Activated naive CD8-positive, alpha-beta T cell treated with anti-CD3 and anti-CD28 coated beads, Interleukin-2, amount 50 U/mL, for 16 hours (primary cell): ENCODE measurements around the gene ELOVL3.
A peak's percentile ranks its signal among the peaks of the same experiment; 100 is the strongest.
"Not testable (repeated sequence)": the region's sequence is repeated elsewhere in the genome, so short reads cannot be mapped to it uniquely, and the experiment has no call there.

Experiments used
- DNase-seq: peaks from one replicate; pipeline ENCODE4 v3.0.0-alpha.2; 2020; ENCODE audit warnings: low read depth, low spot score

The ELOVL3 gene, protein sequence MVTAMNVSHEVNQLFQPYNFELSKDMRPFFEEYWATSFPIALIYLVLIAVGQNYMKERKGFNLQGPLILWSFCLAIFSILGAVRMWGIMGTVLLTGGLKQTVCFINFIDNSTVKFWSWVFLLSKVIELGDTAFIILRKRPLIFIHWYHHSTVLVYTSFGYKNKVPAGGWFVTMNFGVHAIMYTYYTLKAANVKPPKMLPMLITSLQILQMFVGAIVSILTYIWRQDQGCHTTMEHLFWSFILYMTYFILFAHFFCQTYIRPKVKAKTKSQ

GRCh38 chr10:102225646-102226541 is at the start of gene ELOVL3:
TSS of gene ELOVL3 (plus strand) at chr10:102226299. CDS start at chr10:102226549, 250 bp downstream.
- DNase-seq: peak; percentile 64

DNA sequence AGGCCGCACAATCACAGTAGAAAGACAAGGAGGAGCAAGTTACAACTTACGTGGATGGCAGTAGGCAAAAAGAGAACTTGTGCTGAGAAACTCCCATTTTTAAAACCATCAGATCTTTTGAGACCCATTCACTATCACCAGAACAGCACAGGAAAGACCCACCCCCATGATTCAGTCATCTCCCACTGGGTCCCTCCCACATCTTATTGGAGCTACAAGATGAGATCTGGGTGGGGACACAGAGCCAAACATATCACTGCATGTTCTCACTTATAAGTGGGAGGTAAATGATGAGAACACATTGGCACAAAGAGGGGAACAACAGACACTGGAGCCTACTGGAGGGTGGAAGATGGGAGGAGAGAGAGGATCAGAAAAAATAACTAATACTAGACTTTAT is 41.5 kb upstream of the ELOVL3 start:
- DNase-seq: no peak

DNA sequence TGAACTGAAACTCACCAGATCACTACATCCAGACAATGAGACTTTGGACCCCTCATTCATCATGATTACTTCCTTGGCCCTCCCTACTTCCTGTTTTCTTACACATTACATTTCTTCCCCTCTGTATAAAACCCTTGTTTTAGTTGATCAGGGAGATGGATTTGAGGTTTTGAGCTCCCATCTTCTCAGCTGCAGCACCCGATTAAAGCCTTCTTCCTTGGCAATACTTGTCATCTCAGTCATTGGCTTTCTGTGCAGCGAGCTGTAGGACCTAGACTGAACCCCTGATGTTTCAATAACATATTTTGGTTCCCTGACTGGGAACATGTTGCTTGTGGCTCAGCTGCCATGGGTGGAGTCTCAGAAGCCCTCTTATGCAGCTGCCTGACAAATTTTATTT is 40.8 kb upstream of the ELOVL3 start:
- DNase-seq: no peak

- DNase-seq: no peak
Observed at GRCh38 chr10:102185811-102186527, 40.1 kb upstream of the ELOVL3 start.

- DNase-seq: no peak
Observed at GRCh38 chr10:102188298-102188940, 37.7 kb upstream of the ELOVL3 start.

GRCh38 chr10:102188941-102189898 is 36.9 kb upstream of the ELOVL3 start:
- DNase-seq: not testable (repeated sequence)

DNA sequence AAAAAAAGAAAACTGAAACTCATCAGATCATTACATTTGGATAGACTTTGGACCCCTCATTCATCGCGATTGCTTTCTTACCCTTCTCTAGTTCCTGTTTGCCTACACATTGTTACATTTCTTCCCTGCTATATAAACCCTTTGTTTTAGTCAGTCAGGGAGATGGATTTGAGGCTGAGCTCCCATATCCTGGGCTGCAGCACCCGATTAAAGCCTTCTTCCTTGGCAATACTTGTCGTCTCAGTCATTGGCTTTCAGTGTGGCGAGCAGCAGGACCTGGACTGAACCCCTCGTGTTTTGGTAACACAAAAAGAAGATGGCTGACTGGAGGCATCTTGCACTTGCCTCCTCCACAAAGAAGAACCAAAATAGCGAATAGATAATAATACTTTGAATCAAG is 34.1 kb upstream of the ELOVL3 start:
- no peak for DNase-seq

GRCh38 chr10:102195296-102195870 is 30.7 kb upstream of the ELOVL3 start:
- DNase-seq: no peak

DNA sequence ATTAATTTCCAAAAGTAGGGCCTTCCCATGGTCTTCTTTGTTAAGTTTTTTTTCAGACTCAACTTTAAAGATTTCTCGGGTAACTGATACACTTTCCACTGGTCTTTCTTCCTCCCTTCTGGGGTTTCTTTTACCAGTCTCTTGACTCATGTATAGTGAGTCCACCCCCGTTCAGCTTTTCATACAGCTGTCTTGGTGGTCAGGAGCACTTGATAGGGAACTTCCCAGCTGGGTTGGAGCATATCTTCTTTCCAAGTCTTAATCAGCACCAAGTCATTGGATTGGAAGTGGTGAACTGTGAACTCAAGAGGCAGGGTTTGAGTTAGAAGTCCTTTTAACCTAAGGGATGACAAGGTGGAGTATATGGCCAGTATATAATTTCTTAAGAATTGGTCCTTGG is 29.2 kb upstream of the ELOVL3 start:
- no peak for DNase-seq

GRCh38 chr10:102198027-102198426 is 28.1 kb upstream of the ELOVL3 start:
- DNase-seq: no peak

GRCh38 chr10:102200751-102201640 is 25.1 kb upstream of the ELOVL3 start:
- no peak for DNase-seq

GRCh38 chr10:102202386-102202785 is 23.7 kb upstream of the ELOVL3 start:
- DNase-seq: no peak

DNA sequence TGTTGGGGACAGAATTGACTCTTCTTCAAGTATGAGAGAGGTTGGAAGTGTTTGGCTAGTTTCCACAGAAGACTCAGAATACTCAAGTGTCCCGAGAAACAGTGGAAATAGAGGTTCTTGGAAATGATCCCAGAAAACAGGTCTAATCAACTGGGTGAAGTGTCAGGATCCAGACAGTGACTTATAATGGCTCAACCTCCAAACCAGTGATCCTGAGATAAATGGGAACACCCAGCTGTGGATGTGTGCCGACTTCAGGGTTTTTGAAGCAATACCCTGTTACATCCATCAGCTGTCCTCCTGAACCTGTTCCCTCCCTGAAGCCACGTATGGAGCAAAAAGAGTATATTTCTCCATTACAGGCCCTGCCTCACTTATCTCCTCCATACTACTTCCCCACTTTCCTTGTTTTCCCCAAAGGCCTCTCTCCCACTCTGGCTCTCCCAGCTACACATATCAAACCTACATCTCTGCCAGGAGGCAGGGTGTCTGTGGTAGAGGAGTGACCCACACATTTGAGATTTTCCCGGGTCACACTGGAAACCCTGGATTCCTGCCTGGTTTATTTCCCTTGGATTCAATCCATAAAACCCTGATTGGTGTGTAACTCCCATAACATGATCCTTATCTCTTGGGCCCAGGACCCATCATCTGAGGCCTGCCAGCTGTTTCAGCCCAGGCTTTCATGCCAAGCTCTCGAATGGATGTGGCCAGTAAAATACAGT is 17.6 kb upstream of the ELOVL3 start:
- DNase-seq: no peak

DNA sequence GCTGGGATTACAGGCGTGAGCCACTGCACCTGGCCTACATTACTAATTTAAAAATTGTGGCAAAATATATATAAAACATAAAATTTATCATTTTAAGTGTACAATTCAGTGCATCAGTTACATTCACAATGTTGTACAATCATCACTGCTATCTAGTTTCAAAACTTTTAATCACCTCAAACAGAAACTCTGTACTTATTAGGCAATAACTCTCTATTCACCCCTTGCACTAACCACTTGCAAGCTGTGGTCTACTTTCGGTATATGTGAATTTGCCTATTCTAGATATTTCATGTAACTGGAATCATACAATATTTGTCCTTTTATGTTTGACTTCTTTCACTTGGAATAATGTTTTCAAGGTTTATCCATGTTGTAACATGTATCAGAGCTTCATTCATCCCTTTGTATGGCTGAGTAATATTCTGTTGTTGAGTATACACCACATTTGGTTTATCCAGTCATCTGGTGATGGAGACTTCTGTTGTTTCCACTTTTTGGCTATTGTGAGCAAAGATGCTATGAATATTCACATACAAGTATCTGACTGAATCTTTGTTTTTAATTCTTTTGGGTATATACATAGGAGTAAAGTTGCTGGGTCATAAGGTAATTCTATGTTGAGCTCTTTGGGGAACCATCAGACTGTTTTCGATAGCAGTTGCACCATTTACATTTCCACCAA is 14.3 kb upstream of the ELOVL3 start:
- DNase-seq: no peak

DNA sequence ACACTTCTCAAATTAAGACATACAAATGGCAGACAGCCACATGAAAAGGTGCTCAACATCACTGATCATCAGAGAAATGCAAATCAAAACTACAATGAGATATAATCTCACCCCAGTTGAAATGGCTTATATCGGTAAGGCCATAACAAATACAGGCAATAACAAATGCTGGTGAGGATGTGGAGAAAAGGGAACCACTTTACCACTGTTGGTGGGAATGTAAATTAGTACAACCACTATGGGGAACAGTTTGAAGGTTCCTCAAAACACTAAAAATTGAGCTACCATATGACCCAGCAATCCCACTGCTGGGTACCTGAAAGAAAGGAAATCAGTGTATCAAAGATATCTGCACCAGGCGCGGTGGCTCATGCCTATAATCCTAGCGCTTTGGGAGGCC is 12.5 kb upstream of the ELOVL3 start:
- not testable (repeated sequence) for DNase-seq

DNA sequence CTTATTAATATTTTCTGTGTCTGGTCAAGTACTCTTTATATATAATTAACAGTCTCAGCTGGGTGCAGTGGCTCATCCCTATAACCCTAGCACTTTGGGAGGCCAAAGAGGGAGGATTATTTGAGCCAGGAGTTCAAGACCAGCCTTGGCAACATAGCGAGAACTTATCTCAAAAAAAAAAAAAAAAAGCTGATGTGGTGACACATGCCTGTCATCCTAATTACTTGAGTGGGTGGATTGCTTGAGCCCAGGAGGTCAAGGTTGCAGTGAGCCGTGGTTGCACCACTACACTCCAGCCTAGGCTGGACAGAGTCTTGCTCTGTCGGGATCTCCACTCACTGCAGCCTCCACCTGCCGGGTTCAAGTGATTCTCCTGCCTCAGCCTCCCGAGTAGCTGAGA is 6.7 kb upstream of the ELOVL3 start:
- no peak for DNase-seq

DNA sequence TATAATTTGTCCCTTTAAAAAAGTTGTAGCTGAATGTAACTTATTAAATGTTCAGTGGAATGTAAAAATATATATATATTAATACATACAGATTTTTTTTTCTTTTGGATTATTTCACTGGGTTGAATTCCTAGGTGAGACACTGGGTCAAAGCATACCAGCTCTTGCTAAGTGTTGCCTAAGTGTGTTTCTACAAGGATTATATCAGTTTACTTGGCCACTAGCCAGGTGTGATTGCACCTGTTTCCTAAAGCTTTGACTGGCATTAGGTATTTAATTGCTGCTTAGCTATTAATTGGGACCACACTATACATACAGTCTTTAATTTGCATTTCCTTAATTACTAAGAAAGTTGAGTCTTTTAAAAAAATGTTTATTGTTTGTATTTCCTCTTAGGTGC is 5.5 kb upstream of the ELOVL3 start:
- DNase-seq: no peak

- no peak for DNase-seq
Observed at GRCh38 chr10:102222797-102223196, 3.3 kb upstream of the ELOVL3 start.
